ENCODE measurements around the gene TMEM132C.

Gene TMEM132C

DNA sequence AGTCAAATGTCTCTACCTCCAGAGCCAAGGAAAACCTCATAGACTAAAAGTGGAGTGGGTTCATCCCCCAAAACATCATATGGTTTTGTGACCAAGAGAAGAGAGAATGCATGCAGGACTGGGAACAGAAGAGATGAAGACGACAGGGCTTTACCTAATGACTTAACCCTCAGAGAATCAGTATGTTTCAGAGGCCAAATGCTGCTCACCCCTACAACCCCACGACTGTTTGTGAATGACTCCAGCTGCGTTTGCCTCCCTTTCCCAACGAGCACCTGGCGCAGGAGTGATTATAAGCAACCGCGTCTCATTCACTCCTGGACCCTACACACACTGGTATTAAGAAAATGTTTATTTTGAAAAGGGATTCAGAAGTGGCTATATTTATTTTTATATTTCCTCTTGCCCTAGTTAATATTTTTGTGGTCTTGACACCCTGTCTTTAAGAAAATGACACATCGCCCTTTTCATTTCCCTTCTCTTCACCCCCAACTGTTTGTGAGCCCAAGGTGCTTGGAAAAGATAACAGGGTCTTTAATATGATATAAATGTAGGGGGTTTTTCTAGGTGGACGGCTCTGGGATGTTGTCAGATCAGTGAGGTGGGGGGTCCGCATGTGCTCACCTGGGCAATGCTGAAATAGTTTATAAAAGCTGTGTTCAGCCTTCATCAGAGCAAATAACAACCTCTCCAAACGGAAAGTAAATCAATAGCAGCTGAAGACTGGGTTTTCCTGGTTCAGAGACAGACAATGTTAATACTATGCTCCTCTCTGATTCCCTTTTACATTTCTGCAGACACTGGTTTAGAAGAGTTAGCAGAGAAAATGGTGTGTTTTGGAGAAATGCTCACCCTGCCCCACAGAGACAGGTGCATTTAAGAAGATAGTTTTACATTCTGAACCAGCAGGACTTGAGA lies 479.1 kb downstream of the TMEM132C start:
- TF ChIP-seq POLR2AphosphoS5 (IDR thresholded peaks at IDR 0.05; ENCODE audit: low read depth) (no peak), GABPA (IDR thresholded peaks at IDR 0.05; ENCODE audit: low read depth) (no peak), CTCF (IDR thresholded peaks at IDR 0.05; ENCODE audit: insufficient read depth, low read length) (no peak), SPI1 (IDR thresholded peaks at IDR 0.05; ENCODE audit: borderline replicate concordance, low read depth) (no peak)
- TF ChIP-seq, protein P1, sequence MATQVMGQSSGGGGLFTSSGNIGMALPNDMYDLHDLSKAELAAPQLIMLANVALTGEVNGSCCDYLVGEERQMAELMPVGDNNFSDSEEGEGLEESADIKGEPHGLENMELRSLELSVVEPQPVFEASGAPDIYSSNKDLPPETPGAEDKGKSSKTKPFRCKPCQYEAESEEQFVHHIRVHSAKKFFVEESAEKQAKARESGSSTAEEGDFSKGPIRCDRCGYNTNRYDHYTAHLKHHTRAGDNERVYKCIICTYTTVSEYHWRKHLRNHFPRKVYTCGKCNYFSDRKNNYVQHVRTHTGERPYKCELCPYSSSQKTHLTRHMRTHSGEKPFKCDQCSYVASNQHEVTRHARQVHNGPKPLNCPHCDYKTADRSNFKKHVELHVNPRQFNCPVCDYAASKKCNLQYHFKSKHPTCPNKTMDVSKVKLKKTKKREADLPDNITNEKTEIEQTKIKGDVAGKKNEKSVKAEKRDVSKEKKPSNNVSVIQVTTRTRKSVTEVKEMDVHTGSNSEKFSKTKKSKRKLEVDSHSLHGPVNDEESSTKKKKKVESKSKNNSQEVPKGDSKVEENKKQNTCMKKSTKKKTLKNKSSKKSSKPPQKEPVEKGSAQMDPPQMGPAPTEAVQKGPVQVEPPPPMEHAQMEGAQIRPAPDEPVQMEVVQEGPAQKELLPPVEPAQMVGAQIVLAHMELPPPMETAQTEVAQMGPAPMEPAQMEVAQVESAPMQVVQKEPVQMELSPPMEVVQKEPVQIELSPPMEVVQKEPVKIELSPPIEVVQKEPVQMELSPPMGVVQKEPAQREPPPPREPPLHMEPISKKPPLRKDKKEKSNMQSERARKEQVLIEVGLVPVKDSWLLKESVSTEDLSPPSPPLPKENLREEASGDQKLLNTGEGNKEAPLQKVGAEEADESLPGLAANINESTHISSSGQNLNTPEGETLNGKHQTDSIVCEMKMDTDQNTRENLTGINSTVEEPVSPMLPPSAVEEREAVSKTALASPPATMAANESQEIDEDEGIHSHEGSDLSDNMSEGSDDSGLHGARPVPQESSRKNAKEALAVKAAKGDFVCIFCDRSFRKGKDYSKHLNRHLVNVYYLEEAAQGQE (IDR thresholded peaks at IDR 0.05; ENCODE audit: insufficient replicate concordance, low read depth) = no peak
- no peak for DNase-seq (ENCODE audit: low read depth in 1 of 2, low spot score in 1 of 2)
- Histone ChIP-seq H3K27me3 (ENCODE audit: insufficient read depth, poor library complexity, severe bottlenecking) (no peaks in the 10 kb centered on the region), H3K4me3 (replicated peaks; ENCODE audit: insufficient read depth, low read length) (no peak overlapping the region), H3K27ac (replicated peaks) (no peak overlapping the region)

DNA sequence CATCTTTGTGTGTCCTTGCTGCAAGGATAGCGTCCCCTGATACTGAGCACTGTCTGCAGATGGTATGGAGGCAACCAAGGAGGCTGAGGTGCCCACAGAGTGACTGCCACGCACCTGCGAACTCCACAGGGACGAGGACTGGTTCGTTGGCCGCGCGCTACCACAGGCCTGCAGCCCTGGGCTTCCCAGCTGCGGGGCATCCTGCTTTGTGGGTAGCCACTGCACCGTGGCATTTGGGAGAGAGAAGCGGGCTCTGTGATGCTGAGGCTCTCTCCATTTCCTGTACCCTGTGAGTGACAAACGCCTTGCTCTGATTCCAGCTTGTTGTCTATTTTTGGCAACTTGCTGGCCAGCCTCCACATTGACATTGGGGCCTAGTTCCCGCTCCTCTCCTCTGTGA lies 480.5 kb downstream of the TMEM132C start:
- Histone ChIP-seq H3K4me3 (replicated peaks; ENCODE audit: insufficient read depth, low read length) (no peak overlapping the region), H3K27ac (replicated peaks) (no peak overlapping the region), H3K27me3 (ENCODE audit: insufficient read depth, poor library complexity, severe bottlenecking) (no peaks in the 10 kb centered on the region)
- TF ChIP-seq SPI1 (IDR thresholded peaks at IDR 0.05; ENCODE audit: borderline replicate concordance, low read depth) (no peak), POLR2AphosphoS5 (IDR thresholded peaks at IDR 0.05; ENCODE audit: low read depth) (no peak), GABPA (IDR thresholded peaks at IDR 0.05; ENCODE audit: low read depth) (no peak), CTCF (IDR thresholded peaks at IDR 0.05; ENCODE audit: insufficient read depth, low read length) (no peak)
- TF ChIP-seq, protein P1 (IDR thresholded peaks at IDR 0.05; ENCODE audit: insufficient replicate concordance, low read depth) = no peak
- no peak for DNase-seq (ENCODE audit: low read depth in 1 of 2, low spot score in 1 of 2)

DNA sequence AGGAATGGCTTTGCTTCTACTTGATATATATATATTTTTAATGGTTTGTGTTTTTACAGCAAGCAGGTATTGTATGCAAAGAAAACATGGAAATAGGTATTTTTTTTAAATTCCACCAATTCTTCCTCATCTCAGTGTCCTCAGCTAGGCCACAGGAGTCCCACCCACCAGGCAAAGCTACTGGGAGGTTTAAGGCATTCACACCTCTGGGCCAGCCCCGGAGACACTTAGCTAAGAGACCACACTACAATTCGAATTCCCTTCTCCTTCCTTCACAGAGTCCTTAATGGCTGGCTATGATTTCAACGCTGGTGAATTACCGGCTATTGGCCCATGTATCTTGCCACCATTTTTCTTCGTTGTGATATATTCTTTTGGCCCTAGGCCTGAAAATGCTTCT lies 485.4 kb downstream of the TMEM132C start:
- no peak overlapping the region for H3K4me3 ChIP-seq (replicated peaks; ENCODE audit: insufficient read depth, low read length)
- H3K27me3 ChIP-seq (ENCODE audit: insufficient read depth, poor library complexity, severe bottlenecking) = no peaks in the 10 kb centered on the region
- DNase-seq (ENCODE audit: low read depth in 1 of 2, low spot score in 1 of 2) = no peak
- TF ChIP-seq, protein P1 (IDR thresholded peaks at IDR 0.05; ENCODE audit: insufficient replicate concordance, low read depth) = no peak
- TF ChIP-seq SPI1 (IDR thresholded peaks at IDR 0.05; ENCODE audit: borderline replicate concordance, low read depth) (no peak), CTCF (IDR thresholded peaks at IDR 0.05; ENCODE audit: insufficient read depth, low read length) (no peak), GABPA (IDR thresholded peaks at IDR 0.05; ENCODE audit: low read depth) (no peak), POLR2AphosphoS5 (IDR thresholded peaks at IDR 0.05; ENCODE audit: low read depth) (no peak)
- H3K27ac ChIP-seq (replicated peaks) = no peak overlapping the region

All from HL-60 (cell line).